Measurements from ENCODE around the gene HACD4.

HACD4 gene

GRCh38 chr9:21015129-21015815 is 16.2 kb downstream of the HACD4 start:
- H3K4me1 ChIP-seq (ENCODE audit: insufficient read depth, poor library complexity, severe bottlenecking), result peaks cover 10% of the 10 kb centered on the region
- H3K9me3 ChIP-seq (ENCODE audit: severe bottlenecking), result no peaks in the 10 kb centered on the region
- no peak overlapping the region for H3K27ac ChIP-seq (ENCODE audit: poor library complexity, severe bottlenecking)
- H3K27me3 ChIP-seq (ENCODE audit: insufficient read depth, poor library complexity, severe bottlenecking), result no peaks in the 10 kb centered on the region
- ATAC-seq (ENCODE audit: low read depth), result no peak
- H3K4me3 ChIP-seq (ENCODE audit: severe bottlenecking), result no peak overlapping the region
- DNase-seq (ENCODE audit: low spot score), result no peak
- no peaks in the 10 kb centered on the region for H3K36me3 ChIP-seq (ENCODE audit: low read depth)
- TF ChIP-seq CTCF (IDR thresholded peaks at IDR 0.05; ENCODE audit: poor library complexity, severe bottlenecking), result no peak

GRCh38 chr9:21002040-21002439 is 29.4 kb downstream of the HACD4 start:
- no peak for TF ChIP-seq CTCF (IDR thresholded peaks at IDR 0.05; ENCODE audit: poor library complexity, severe bottlenecking)
- DNase-seq (ENCODE audit: low spot score) (no peak), ATAC-seq (ENCODE audit: low read depth) (no peak)
- H3K27me3 ChIP-seq (ENCODE audit: insufficient read depth, poor library complexity, severe bottlenecking), result no peaks in the 10 kb centered on the region
- no peak overlapping the region for H3K27ac ChIP-seq (ENCODE audit: poor library complexity, severe bottlenecking)
- no peaks in the 10 kb centered on the region for H3K4me1 ChIP-seq (ENCODE audit: insufficient read depth, poor library complexity, severe bottlenecking)
- no peak overlapping the region for H3K4me3 ChIP-seq (ENCODE audit: severe bottlenecking)
- H3K9me3 ChIP-seq (ENCODE audit: severe bottlenecking), result no peaks in the 10 kb centered on the region
- peaks cover 5% of the 10 kb centered on the region for H3K36me3 ChIP-seq (ENCODE audit: low read depth)

- no peaks in the 10 kb centered on the region for H3K27me3 ChIP-seq (ENCODE audit: insufficient read depth, poor library complexity, severe bottlenecking)
- TF ChIP-seq CTCF (IDR thresholded peaks at IDR 0.05; ENCODE audit: poor library complexity, severe bottlenecking), result no peak
- ATAC-seq (ENCODE audit: low read depth), result no peak
- no peak overlapping the region for H3K27ac ChIP-seq (ENCODE audit: poor library complexity, severe bottlenecking)
- no peaks in the 10 kb centered on the region for H3K4me1 ChIP-seq (ENCODE audit: insufficient read depth, poor library complexity, severe bottlenecking)
- no peaks in the 10 kb centered on the region for H3K9me3 ChIP-seq (ENCODE audit: severe bottlenecking)
- no peak overlapping the region for H3K4me3 ChIP-seq (ENCODE audit: severe bottlenecking)
- peaks cover 5% of the 10 kb centered on the region for H3K36me3 ChIP-seq (ENCODE audit: low read depth)
- no peak for DNase-seq (ENCODE audit: low spot score)
Measured at GRCh38 chr9:21001581-21001980, 29.9 kb downstream of the HACD4 start.

GRCh38 chr9:20997503-20998076 is 33.9 kb downstream of the HACD4 start:
- H3K9me3 ChIP-seq (ENCODE audit: severe bottlenecking), result no peaks in the 10 kb centered on the region
- no peaks in the 10 kb centered on the region for H3K27me3 ChIP-seq (ENCODE audit: insufficient read depth, poor library complexity, severe bottlenecking)
- ATAC-seq (ENCODE audit: low read depth) (no peak), DNase-seq (ENCODE audit: low spot score) (no peak)
- H3K27ac ChIP-seq (ENCODE audit: poor library complexity, severe bottlenecking), result no peak overlapping the region
- no peaks in the 10 kb centered on the region for H3K4me1 ChIP-seq (ENCODE audit: insufficient read depth, poor library complexity, severe bottlenecking)
- no peak for TF ChIP-seq CTCF (IDR thresholded peaks at IDR 0.05; ENCODE audit: poor library complexity, severe bottlenecking)
- H3K36me3 ChIP-seq (ENCODE audit: low read depth), result peaks cover 13% of the 10 kb centered on the region
- H3K4me3 ChIP-seq (ENCODE audit: severe bottlenecking), result no peak overlapping the region

GRCh38 chr9:20996809-20997208 is 34.6 kb downstream of the HACD4 start:
- Histone ChIP-seq H3K36me3 (ENCODE audit: low read depth) (peaks cover 13% of the 10 kb centered on the region), H3K9me3 (ENCODE audit: severe bottlenecking) (no peaks in the 10 kb centered on the region), H3K4me1 (ENCODE audit: insufficient read depth, poor library complexity, severe bottlenecking) (no peaks in the 10 kb centered on the region), H3K4me3 (ENCODE audit: severe bottlenecking) (no peak overlapping the region), H3K27me3 (ENCODE audit: insufficient read depth, poor library complexity, severe bottlenecking) (no peaks in the 10 kb centered on the region), H3K27ac (ENCODE audit: poor library complexity, severe bottlenecking) (no peak overlapping the region)
- TF ChIP-seq CTCF (IDR thresholded peaks at IDR 0.05; ENCODE audit: poor library complexity, severe bottlenecking), result no peak
- no peak for ATAC-seq (ENCODE audit: low read depth)
- no peak for DNase-seq (ENCODE audit: low spot score)

All from RWPE2 (cell line).